Measurements from ENCODE around the gene SUPV3L1. TPM values are rescaled to one million over a fixed set of nuclear protein-coding genes. Genes with fewer than 3 reads are reported as not detected.
A peak's percentile ranks its signal among the peaks of the same experiment; 100 is the strongest.

Gene SUPV3L1
- total and polyA plus RNA-seq, 9 of the 15 experiments (the other 6 are each of a cell fraction or from before 2014, with no cell fraction given), result 45.2 to 156 (median 92.6) TPM

- TF ChIP-seq SAFB (IDR thresholded peaks at IDR 0.05; ENCODE audit: borderline replicate concordance, low read depth, low read length), result no peak
- TF ChIP-seq, protein P1, sequence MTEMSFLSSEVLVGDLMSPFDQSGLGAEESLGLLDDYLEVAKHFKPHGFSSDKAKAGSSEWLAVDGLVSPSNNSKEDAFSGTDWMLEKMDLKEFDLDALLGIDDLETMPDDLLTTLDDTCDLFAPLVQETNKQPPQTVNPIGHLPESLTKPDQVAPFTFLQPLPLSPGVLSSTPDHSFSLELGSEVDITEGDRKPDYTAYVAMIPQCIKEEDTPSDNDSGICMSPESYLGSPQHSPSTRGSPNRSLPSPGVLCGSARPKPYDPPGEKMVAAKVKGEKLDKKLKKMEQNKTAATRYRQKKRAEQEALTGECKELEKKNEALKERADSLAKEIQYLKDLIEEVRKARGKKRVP (CRISPR knock-in tag; IDR thresholded peaks at IDR 0.05), result no peak
- TF ChIP-seq CEBPG (CRISPR knock-in tag; IDR thresholded peaks at IDR 0.05), result no peak
- TF ChIP-seq CEBPG (tag; conservative IDR thresholded peaks at IDR 0.05 in 1 of 2, IDR thresholded peaks at IDR 0.05 in 1 of 2), result no peak
- no peak for TF ChIP-seq SIX5 (IDR thresholded peaks at IDR 0.05; ENCODE audit: borderline replicate concordance in 1 of 2, insufficient read depth in 1 of 2, low read depth in 1 of 2, low read length in 2 of 2)
- TF ChIP-seq BHLHE40 (IDR thresholded peaks at IDR 0.05; ENCODE audit: low read length), result no peak
- no peak for TF ChIP-seq ILF3 (IDR thresholded peaks at IDR 0.05; ENCODE audit: borderline replicate concordance)
- TF ChIP-seq ZNF507 (tag; conservative IDR thresholded peaks at IDR 0.05), result no peak
- no peak for TF ChIP-seq TEAD2 (tag; IDR thresholded peaks at IDR 0.05)
- no peak for TF ChIP-seq HDGF (IDR thresholded peaks at IDR 0.05)
- no peak for TF ChIP-seq BCLAF1 (IDR thresholded peaks at IDR 0.05; ENCODE audit: borderline replicate concordance in 1 of 2, control insufficient read depth in 1 of 2, low read depth in 2 of 2, low read length in 1 of 2)
- no peak for TF ChIP-seq ZBTB7A (IDR thresholded peaks at IDR 0.05; ENCODE audit: borderline replicate concordance, control insufficient read depth, low read depth, low read length)
- TF ChIP-seq ZNF232 (CRISPR knock-in tag; IDR thresholded peaks at IDR 0.05), result no peak
- no peak for TF ChIP-seq VEZF1 (CRISPR knock-in tag; IDR thresholded peaks at IDR 0.05)
- no peak for TF ChIP-seq ZNF3 (CRISPR knock-in tag; IDR thresholded peaks at IDR 0.05)
- TF ChIP-seq ZNF23 (CRISPR knock-in tag; IDR thresholded peaks at IDR 0.05), result no peak
- no peak for TF ChIP-seq EWSR1 (IDR thresholded peaks at IDR 0.05; ENCODE audit: borderline replicate concordance, low read depth, partially characterized antibody)
- no peak for TF ChIP-seq ETV1 (tag; conservative IDR thresholded peaks at IDR 0.05; ENCODE audit: low read depth)
Measured at GRCh38 chr10:69239136-69239535, 59.1 kb downstream of the SUPV3L1 start.

More at GRCh38 chr10:69239136-69239535, 59.1 kb downstream of the SUPV3L1 start:
- Histone ChIP-seq H3K4me3 (no peak overlapping the region), H3K4me1 (replicated peaks in 1 of 2; ENCODE audit: control insufficient read depth in 2 of 2, insufficient read depth in 2 of 2, low read length in 2 of 2) (peaks cover 16 to 22% of the 10 kb centered on the region in 2 experiments; a peak in 4 of 5 replicates), H4K20me1 (replicated peaks; ENCODE audit: control insufficient read depth, insufficient read depth, low read length) (no peaks in the 10 kb centered on the region), H3K9ac (ENCODE audit: insufficient read depth in 1 of 2, low read depth in 2 of 2, low read length in 2 of 2) (no peak overlapping the region), H3K27me3 (ENCODE audit: control insufficient read depth in 2 of 2, insufficient read depth in 2 of 2, low read length in 2 of 2) (no peaks in the 10 kb centered on the region), H2AFZ (ENCODE audit: low read depth, low read length) (no peak overlapping the region), H3K9me3 (replicated peaks; ENCODE audit: control insufficient read depth, insufficient read depth, low read depth, low read length) (no peaks in the 10 kb centered on the region), H3K9me1 (ENCODE audit: control insufficient read depth, insufficient read depth, low read length) (no peaks in the 10 kb centered on the region), H3K79me2 (ENCODE audit: control insufficient read depth, insufficient read depth, low read length) (no peaks in the 10 kb centered on the region), H3K36me3 (ENCODE audit: control insufficient read depth, insufficient read depth, low read length) (no peaks in the 10 kb centered on the region), H3K27ac (ENCODE audit: extremely low read depth, low read depth, low read length) (no peak overlapping the region), H3K4me2 (ENCODE audit: insufficient read depth, low read length) (no peak overlapping the region)
- in situ Hi-C loops (cut with MboI) (loop anchor here (25.0 kb wide), 1 partner anchor 398 kb away; the partner anchor contains the start of gene FAM241B), intact Hi-C loops (cut with micrococcal nuclease) (loop anchor here (10.0 kb wide), 1 partner anchor 396 kb away; the partner anchor contains the start of gene FAM241B)
- POLR2A ChIA-PET, result interaction anchor here (0.7 to 2.6 kb wide), 11 partner anchors 9 to 818 kb away, joined by 3 to 14 read pairs (median 3); no protein-coding TSS in a partner anchor
- 43% methylated on average over 5 of the region's 5 CpGs for WGBS (ENCODE audit: insufficient coverage, low coverage, missing lambda C conversion rate)
- DNase-seq (ENCODE audit: extremely low read depth in 1 of 4, low spot score in 3 of 4) (no peak), ATAC-seq (peak; percentile 7; the same call in 1 of the 3 replicates), FAIRE-seq (no peak)
- CTCF ChIA-PET (ENCODE audit: low intra/inter-chr PET ratio), result interaction anchor here (0.6 to 3.8 kb wide), 2 partner anchors 154 to 1774 kb away, joined by 4 to 71 read pairs; no protein-coding TSS in a partner anchor
- no TSS peak for BruUV-seq (replicated peaks)

All from K562 (cell line).